ENCODE results near the gene KRTAP9-7. TPM values are rescaled to one million over a fixed set of nuclear protein-coding genes. Genes with fewer than 3 reads are reported as not detected.

Gene KRTAP9-7
- total RNA-seq, 1 experiment from 2014 or later, result not detected

GRCh38 chr17:41304091-41304490 is 28.6 kb downstream of the KRTAP9-7 start:
- no peak for TF ChIP-seq CTCF (conservative IDR thresholded peaks at IDR 0.05)
- H3K27me3 ChIP-seq (ENCODE audit: insufficient read depth, low read length), result no peaks in the 10 kb centered on the region
- no peak overlapping the region for H2AK5ac ChIP-seq (ENCODE audit: insufficient read length, low read length)
- no peaks in the 10 kb centered on the region for H4K20me1 ChIP-seq (ENCODE audit: control insufficient read depth, insufficient read depth, insufficient read length)
- no peak overlapping the region for H3T11ph ChIP-seq (ENCODE audit: low read length)
- no peaks in the 10 kb centered on the region for H3K9me3 ChIP-seq (ENCODE audit: control insufficient read depth, low read depth, low read length)
- H2BK12ac ChIP-seq (ENCODE audit: insufficient read length, low read depth, low read length), result no peak overlapping the region
- no peak overlapping the region for H3K18ac ChIP-seq (ENCODE audit: insufficient read length, low read depth, low read length)
- no peaks in the 10 kb centered on the region; a peak in 1 of 5 replicates for H3K9me3 Mint-ChIP-seq
- no peaks in the 10 kb centered on the region for H3K4me1 ChIP-seq (ENCODE audit: insufficient read depth, low read length)
- no peaks in the 10 kb centered on the region for H3K23me2 ChIP-seq (ENCODE audit: insufficient read length, low read depth, low read length, poor library complexity, severe bottlenecking)
- H3K27ac Mint-ChIP-seq, result peak overlapping the region in 1 of 3 experiments; percentile 72; a peak in 1 of 7 replicates
- H3K27ac ChIP-seq (ENCODE audit: insufficient read length, low read depth, low read length), result no peak overlapping the region
- peaks cover 0 to 5% of the 10 kb centered on the region in 2 experiments; a peak in 1 of 4 replicates for H3K4me1 Mint-ChIP-seq
- no peak overlapping the region for H2BK5ac ChIP-seq (ENCODE audit: insufficient read length, low read length)
- no peaks in the 10 kb centered on the region for H3K79me2 ChIP-seq (ENCODE audit: insufficient read depth, low read length)
- H2AFZ ChIP-seq (ENCODE audit: low read length), result no peak overlapping the region
- H4K91ac ChIP-seq (ENCODE audit: insufficient read length, low read depth, low read length), result no peak overlapping the region
- no peak overlapping the region for H3K4me2 ChIP-seq (ENCODE audit: insufficient read depth, insufficient read length, low read length)
- no peak overlapping the region for H3K14ac ChIP-seq (ENCODE audit: insufficient read depth, low read length)
- no peak overlapping the region for H3K4ac ChIP-seq (ENCODE audit: low read depth, low read length)
- no peaks in the 10 kb centered on the region for H3K79me1 ChIP-seq (ENCODE audit: insufficient read depth, low read depth, low read length, poor library complexity, severe bottlenecking)
- H2BK20ac ChIP-seq (ENCODE audit: low read depth, low read length, poor library complexity, severe bottlenecking), result no peak overlapping the region
- H3K9ac ChIP-seq (ENCODE audit: extremely low read depth, insufficient read length, low read length), result no peak overlapping the region
- H3K27me3 Mint-ChIP-seq (ENCODE audit: low read depth), result peaks cover 9% of the 10 kb centered on the region
- H3K56ac ChIP-seq (ENCODE audit: insufficient read length, low read depth, low read length), result no peak overlapping the region
- DNase-seq, result no peak
- H4K8ac ChIP-seq (replicated peaks; ENCODE audit: insufficient read length, low read depth, low read length), result no peak overlapping the region
- no peak overlapping the region for H4K5ac ChIP-seq (ENCODE audit: insufficient read length, low read depth, low read length)
- no peak overlapping the region for H3K4me3 Mint-ChIP-seq
- no peaks in the 10 kb centered on the region for H3K36me3 Mint-ChIP-seq (ENCODE audit: insufficient read depth in 1 of 3, low read depth in 3 of 3)
- H2BK15ac ChIP-seq (ENCODE audit: low read depth, low read length), result no peak overlapping the region
- WGBS (ENCODE audit: extremely low coverage, insufficient read length, low lambda C conversion rate), result no CpG with 5 or more reads among the region's 12 CpGs
- no peak overlapping the region for H2BK120ac ChIP-seq (ENCODE audit: low read depth, low read length, poor library complexity, severe bottlenecking)
- no peak overlapping the region for H3K23ac ChIP-seq (ENCODE audit: insufficient read length, low read depth, low read length)

All from H9 (cell line).